Lower lobe of right lung (tissue), 2 donors: ENCODE results near the gene KMT5C. TPM values are rescaled to one million over a fixed set of nuclear protein-coding genes. Genes with fewer than 3 reads are reported as not detected.

ENCODE experiments used
- ATAC-seq, 2 donors: fragments of 200-7000 bp; cut with Tn5 transposase; one replicate each; pipeline ENCODE4 v1.9.1; 2020 to 2022; ENCODE audit warnings: mild to moderate bottlenecking in 2 of 2, moderate library complexity in 2 of 2
- DNase-seq: peaks from one replicate; pipeline ENCODE4 v3.0.0-alpha.2; 2020
- H3K27ac ChIP-seq: fragments of 200-600 bp; one replicate; pipeline ENCODE4 v1.8.0; 2022
- H3K27me3 ChIP-seq: fragments of 200-600 bp; one replicate; pipeline ENCODE4 v1.8.0; 2022; ENCODE audit warnings: low read depth
- H3K36me3 ChIP-seq: fragments of 200-600 bp; one replicate; pipeline ENCODE4 v1.8.0; 2022; ENCODE audit warnings: mild to moderate bottlenecking
- H3K4me1 ChIP-seq: fragments of 200-600 bp; one replicate; pipeline ENCODE4 v1.8.0; 2022
- H3K4me3 ChIP-seq: fragments of 200-600 bp; one replicate; pipeline ENCODE4 v1.8.0; 2022; ENCODE audit warnings: mild to moderate bottlenecking
- H3K9me3 ChIP-seq: fragments of 200-600 bp; one replicate; pipeline ENCODE4 v1.8.0; 2022
- intact Hi-C: fragments of 100-400 bp; cut with DNase I; formaldehyde crosslinking; loops from one replicate; pipeline ENCODE4 v1.11.0; 2022
- total RNA-seq: library from RNA; stranded (reverse); fragmentation: NEBNext Ultra II Directional; extraction: Animal tissue kit (Norgen Biotek cat#: 25700); gene quantifications from one replicate; pipeline ENCODE4 v1.2.1, GENCODE V29; 2021
- TF ChIP-seq, protein P1 (sequence below): fragments of 200-600 bp; IDR thresholded peaks from one replicate; pipeline ENCODE4 v1.8.0; 2022; ENCODE audit warnings: antibody characterized with exemption, mild to moderate bottlenecking
- donor health status: DM: no; HTN: yes; CAD: no; lungs with severe emphysema.

Gene KMT5C
- total RNA-seq, 1 donor from 2014 or later, result 14.7 TPM

DNA sequence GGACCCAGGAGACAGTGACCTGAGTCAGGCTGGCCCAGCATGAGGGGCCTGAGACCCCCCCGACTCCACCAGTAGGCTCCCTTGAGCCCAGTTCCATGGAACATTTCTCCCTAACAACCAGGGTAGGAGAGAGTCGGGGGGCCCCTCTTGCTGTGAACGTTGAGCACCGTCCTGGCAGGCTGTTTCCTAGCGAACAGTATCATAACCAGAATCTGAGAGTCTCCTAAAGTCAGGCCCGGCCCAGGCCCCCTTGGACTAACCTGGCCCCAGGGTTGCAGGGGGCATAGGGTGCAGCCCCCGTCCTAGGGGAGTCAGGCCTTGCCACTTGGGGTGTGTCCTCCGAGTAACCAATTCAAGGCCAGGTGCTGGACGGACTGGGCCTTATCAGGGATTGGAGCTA, 28.3 kb upstream of the KMT5C start:
- Histone ChIP-seq H3K4me1 (no peaks in the 10 kb centered on the region), H3K27me3 (no peaks in the 10 kb centered on the region), H3K9me3 (no peaks in the 10 kb centered on the region), H3K4me3 (no peak overlapping the region), H3K27ac (no peak overlapping the region), H3K36me3 (no peaks in the 10 kb centered on the region)
- intact Hi-C loops, result no loop called here
- TF ChIP-seq, protein P1, sequence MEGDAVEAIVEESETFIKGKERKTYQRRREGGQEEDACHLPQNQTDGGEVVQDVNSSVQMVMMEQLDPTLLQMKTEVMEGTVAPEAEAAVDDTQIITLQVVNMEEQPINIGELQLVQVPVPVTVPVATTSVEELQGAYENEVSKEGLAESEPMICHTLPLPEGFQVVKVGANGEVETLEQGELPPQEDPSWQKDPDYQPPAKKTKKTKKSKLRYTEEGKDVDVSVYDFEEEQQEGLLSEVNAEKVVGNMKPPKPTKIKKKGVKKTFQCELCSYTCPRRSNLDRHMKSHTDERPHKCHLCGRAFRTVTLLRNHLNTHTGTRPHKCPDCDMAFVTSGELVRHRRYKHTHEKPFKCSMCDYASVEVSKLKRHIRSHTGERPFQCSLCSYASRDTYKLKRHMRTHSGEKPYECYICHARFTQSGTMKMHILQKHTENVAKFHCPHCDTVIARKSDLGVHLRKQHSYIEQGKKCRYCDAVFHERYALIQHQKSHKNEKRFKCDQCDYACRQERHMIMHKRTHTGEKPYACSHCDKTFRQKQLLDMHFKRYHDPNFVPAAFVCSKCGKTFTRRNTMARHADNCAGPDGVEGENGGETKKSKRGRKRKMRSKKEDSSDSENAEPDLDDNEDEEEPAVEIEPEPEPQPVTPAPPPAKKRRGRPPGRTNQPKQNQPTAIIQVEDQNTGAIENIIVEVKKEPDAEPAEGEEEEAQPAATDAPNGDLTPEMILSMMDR, result no peak
- no peak for DNase-seq
- ATAC-seq, result no peak

DNA sequence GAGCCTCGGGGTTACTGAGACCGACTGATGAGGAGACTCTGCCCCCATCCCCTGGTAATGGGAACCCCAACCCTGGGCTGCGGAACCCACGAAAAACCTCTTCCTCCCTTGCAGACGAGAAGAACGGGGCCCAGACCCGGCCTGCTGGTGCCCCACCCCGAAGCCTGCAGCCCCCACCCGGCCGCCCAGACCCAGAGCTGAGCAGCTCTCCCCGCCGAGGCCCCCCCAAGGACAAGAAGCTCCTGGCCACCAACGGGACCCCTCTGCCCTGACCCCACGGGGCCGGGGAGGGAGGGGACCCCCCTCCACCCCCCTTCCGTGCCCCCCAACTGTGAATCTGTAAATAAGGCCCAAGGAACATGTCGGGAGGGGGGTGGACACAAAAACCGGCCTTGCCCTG, 27.9 kb upstream of the KMT5C start:
- no peaks in the 10 kb centered on the region for H3K4me1 ChIP-seq
- H3K27me3 ChIP-seq, result no peaks in the 10 kb centered on the region
- DNase-seq, result no peak
- intact Hi-C loops, result no loop called here
- no peak overlapping the region for H3K27ac ChIP-seq
- TF ChIP-seq, protein P1, result no peak
- H3K9me3 ChIP-seq, result no peaks in the 10 kb centered on the region
- H3K4me3 ChIP-seq, result no peak overlapping the region
- H3K36me3 ChIP-seq, result no peaks in the 10 kb centered on the region
- ATAC-seq, result no peak

DNA sequence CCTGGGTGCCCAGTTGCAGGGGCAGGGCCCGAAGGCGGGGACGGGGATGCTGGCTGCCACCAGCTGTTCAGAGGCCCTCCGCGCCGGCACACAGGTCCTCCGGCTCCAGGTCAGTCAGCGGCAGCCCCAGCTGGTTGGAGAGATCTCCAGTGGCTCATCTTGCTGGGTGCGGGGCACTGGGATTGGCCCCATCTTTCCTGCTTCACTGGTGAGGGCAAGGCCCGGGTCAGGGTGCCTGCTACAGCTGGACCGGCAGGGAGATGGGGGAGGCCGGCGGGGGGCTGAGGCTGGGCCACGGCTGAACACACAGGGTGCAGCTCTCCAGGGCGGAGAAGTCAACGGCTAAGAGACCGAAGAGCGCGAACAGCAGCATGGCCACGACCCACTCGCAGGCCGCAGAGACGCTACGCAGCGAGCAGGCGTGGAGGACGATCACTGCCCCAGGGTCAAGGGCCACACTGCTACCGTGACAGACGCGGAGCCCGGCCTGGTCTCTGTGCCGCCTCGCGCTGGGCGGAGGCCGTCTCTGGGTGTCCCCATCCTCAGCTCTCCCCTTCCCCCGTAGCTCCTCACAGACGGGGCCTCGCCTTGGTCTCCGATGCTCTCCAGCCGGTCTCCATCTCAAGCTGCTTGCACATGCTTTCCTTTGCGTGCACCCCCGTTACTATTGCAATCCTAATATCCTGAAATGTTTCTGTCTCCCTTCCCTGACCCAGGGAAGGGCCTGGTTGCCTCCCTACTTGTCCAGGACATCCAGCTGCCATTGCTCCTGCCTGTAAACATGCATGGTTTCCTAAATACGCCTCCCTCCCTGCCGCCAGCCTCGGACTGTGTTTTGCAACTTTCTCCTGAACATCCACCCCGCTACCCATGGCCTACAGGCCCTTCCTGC, 26.8 kb upstream of the KMT5C start:
- peak in 1 of 2 donors; percentile 22 for ATAC-seq
- intact Hi-C loops, result no loop called here
- no peak for DNase-seq
- Histone ChIP-seq H3K9me3 (no peaks in the 10 kb centered on the region), H3K4me1 (no peaks in the 10 kb centered on the region), H3K36me3 (no peaks in the 10 kb centered on the region), H3K27ac (no peak overlapping the region), H3K4me3 (no peak overlapping the region), H3K27me3 (no peaks in the 10 kb centered on the region)
- TF ChIP-seq, protein P1, result no peak

DNA sequence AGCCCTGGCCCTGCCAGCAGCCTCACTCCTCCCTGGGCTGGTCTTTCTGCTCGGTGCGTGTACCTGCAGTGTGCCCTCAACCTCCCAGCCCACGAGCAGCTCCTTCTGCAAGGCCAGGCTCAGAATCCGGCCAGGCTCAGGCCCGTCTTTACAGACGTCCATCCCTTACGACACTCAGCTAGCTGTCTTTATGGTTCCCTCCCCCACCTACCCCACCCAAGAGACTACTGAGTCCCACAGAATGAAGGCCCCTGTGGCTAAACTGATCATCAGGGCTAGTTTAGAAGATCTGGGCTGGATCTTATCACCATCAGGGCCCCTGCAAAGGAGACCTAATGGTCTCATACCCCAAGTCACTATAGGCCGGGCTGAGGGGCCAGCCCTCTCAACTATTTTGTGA, 25.3 kb upstream of the KMT5C start:
- no peak overlapping the region for H3K4me3 ChIP-seq
- intact Hi-C loops, result no loop called here

DNA sequence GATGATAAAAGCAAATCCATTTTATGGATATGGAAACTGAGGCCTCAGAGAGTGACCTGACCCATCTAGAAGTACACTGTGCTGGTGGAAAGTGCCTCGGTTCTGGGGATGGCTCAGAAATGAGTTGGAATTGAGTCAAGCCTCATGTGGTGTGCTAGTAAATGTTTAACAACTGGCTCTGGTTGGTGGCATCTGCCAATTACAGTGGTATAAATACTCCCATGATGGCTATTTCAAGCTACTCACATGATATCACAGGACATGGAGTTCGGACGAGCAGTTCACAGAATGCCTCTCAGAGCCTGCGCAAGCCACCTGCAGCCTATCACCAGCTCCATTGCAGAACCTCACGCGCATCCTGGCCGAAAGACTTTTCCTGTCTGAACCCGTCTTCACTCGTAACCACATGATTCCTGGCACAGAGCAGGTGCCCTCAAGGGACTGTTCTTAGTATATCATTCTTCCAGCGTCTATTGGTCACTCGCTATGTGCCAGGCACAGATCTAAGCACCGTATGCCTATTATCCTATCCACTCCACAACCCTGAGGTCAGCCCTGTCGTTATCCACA, 23.6 kb upstream of the KMT5C start:
- no peak overlapping the region for H3K4me3 ChIP-seq
- TF ChIP-seq, protein P1, result no peak
- H3K9me3 ChIP-seq, result no peaks in the 10 kb centered on the region
- no peaks in the 10 kb centered on the region for H3K4me1 ChIP-seq
- H3K36me3 ChIP-seq, result no peaks in the 10 kb centered on the region
- intact Hi-C loops, result no loop called here
- no peak for ATAC-seq
- peaks cover 5% of the 10 kb centered on the region for H3K27me3 ChIP-seq
- H3K27ac ChIP-seq, result no peak overlapping the region
- no peak for DNase-seq

More for the DNA sequence above, 25.3 kb upstream of the KMT5C start:
- Histone ChIP-seq H3K27me3 (no peaks in the 10 kb centered on the region), H3K4me1 (no peaks in the 10 kb centered on the region), H3K9me3 (no peaks in the 10 kb centered on the region), H3K27ac (no peak overlapping the region), H3K36me3 (no peaks in the 10 kb centered on the region)
- TF ChIP-seq, protein P1, result no peak
- DNase-seq (no peak), ATAC-seq (no peak)
